B cell (primary cell): ENCODE measurements around the gene SLC15A4. TPM values are rescaled to one million over a fixed set of nuclear protein-coding genes. Genes with fewer than 3 reads are reported as not detected.

Source experiments
- ATAC-seq: fragments of 200-7000 bp; cut with Tn5 transposase; one replicate; pipeline ENCODE4 v1.10.0; 2021; ENCODE audit warnings: low read depth, mild to moderate bottlenecking, moderate number of reproducible peaks, moderate library complexity
- CTCF ChIA-PET: fragments of 350-600 bp; sonication (Branson Sonifier 250); formaldehyde crosslinking; loops from one replicate; lab custom pipeline; 2021; ENCODE audit warnings: antibody characterized with exemption, inconsistent platforms; lab: Charles Lee
- POLR2A ChIA-PET: fragments of 350-600 bp; sonication (Branson Sonifier 250); formaldehyde crosslinking; loops from one replicate; lab custom pipeline; 2021; ENCODE audit warnings: antibody characterized with exemption; lab: Charles Lee
- DNase-seq: peaks from one replicate; pipeline ENCODE4 v3.0.0; 2013
- H2AFZ ChIP-seq: 2 replicates; pipeline ENCODE4 v1.6.1; 2012; ENCODE audit warnings: mild to moderate bottlenecking, low read depth, low read length; ENCODE audit not compliant: insufficient read depth, poor library complexity, severe bottlenecking
- H3K27ac ChIP-seq, 2 donors: 1 replicate in 1 of 2; 2 replicates in 1 of 2; pipeline ENCODE4 v1.5.1; 2012 to 2013; ENCODE audit warnings: low read length in 2 of 2, mild to moderate bottlenecking in 2 of 2, moderate library complexity in 1 of 2
- H3K27me3 ChIP-seq, 4 experiments: fragments of 200-600 bp in 1 of 4; sonication (generic) in 1 of 4; replicated peaks in 1 of 4; 1 replicate in 2 of 4; 2 replicates in 2 of 4; pipeline versions ENCODE4 v1.6.1 to v1.7.0; 2013 to 2016; ENCODE audit warnings: low read length in 3 of 4, mild to moderate bottlenecking in 2 of 4, mixed read lengths in 1 of 4, moderate library complexity in 1 of 4; ENCODE audit not compliant: insufficient read depth in 4 of 4, control insufficient read depth in 3 of 4; ENCODE audit errors: control extremely low read depth in 1 of 4
- H3K36me3 ChIP-seq, 2 experiments: replicated peaks in 1 of 2; 1 replicate in 1 of 2; 2 replicates in 1 of 2; pipeline versions ENCODE4 v1.6.1 to v1.7.1; 2013; ENCODE audit warnings: low read length in 1 of 2; ENCODE audit not compliant: insufficient read depth in 2 of 2, control insufficient read depth in 1 of 2; ENCODE audit errors: control extremely low read depth in 1 of 2, extremely low read depth in 1 of 2
- H3K4me1 ChIP-seq, 2 donors: fragments of 200-600 bp in 1 of 2; sonication (generic) in 1 of 2; 1 replicate in 1 of 2; 2 replicates in 1 of 2; pipeline versions ENCODE4 v1.5.1 to v1.6.1; 2013 to 2017; ENCODE audit warnings: low read length in 2 of 2; ENCODE audit not compliant: control insufficient read depth in 2 of 2, insufficient read depth in 2 of 2
- H3K4me2 ChIP-seq: replicated peaks from 2 replicates; pipeline ENCODE3; 2012; ENCODE audit warnings: mild to moderate bottlenecking, low read depth, low read length; ENCODE audit not compliant: poor library complexity, severe bottlenecking
- H3K4me3 ChIP-seq, 5 experiments: fragments of 200-600 bp in 1 of 5; sonication (generic) in 1 of 5; 1 replicate in 3 of 5; 2 replicates in 2 of 5; pipeline versions ENCODE4 v1.5.1 to v1.7.0; 2011 to 2016; ENCODE audit warnings: low read length in 4 of 5, mild to moderate bottlenecking in 4 of 5, low read depth in 2 of 5, control low read depth in 1 of 5, moderate library complexity in 1 of 5; ENCODE audit not compliant: insufficient read depth in 1 of 5; ENCODE audit errors: control extremely low read depth in 1 of 5, extremely low read depth in 1 of 5
- H3K79me2 ChIP-seq: fragments of 200-600 bp; sonication (generic); one replicate; pipeline ENCODE4 v1.6.0; 2016; ENCODE audit warnings: low read length; ENCODE audit not compliant: control insufficient read depth, insufficient read depth
- H3K9ac ChIP-seq: fragments of 200-600 bp; sonication (generic); 2 replicates; pipeline ENCODE4 v1.6.1; 2017; ENCODE audit warnings: mild to moderate bottlenecking, low read length, moderate library complexity
- H3K9me3 ChIP-seq, 3 donors: one replicate each; pipeline versions ENCODE4 v1.6.1 to v1.7.1; 2013; ENCODE audit warnings: low read length in 2 of 3; ENCODE audit not compliant: control insufficient read depth in 2 of 3, insufficient read depth in 1 of 3; ENCODE audit errors: control extremely low read depth in 1 of 3
- H4K20me1 ChIP-seq: 2 replicates; pipeline ENCODE4 v1.6.0; 2012; ENCODE audit warnings: mild to moderate bottlenecking, low read length; ENCODE audit not compliant: insufficient read depth, control insufficient read depth, poor library complexity, severe bottlenecking
- H3K27ac Mint-ChIP-seq: one replicate; pipeline ENCODE4 v1.8.0; 2021; ENCODE audit warnings: mixed read lengths
- H3K27me3 Mint-ChIP-seq: one replicate; pipeline ENCODE4 v1.8.0; 2021; ENCODE audit warnings: mixed read lengths
- H3K4me1 Mint-ChIP-seq: one replicate; pipeline ENCODE4 v1.8.0; 2021; ENCODE audit warnings: mixed read lengths
- H3K4me3 Mint-ChIP-seq: one replicate; pipeline ENCODE4 v1.8.0; 2021; ENCODE audit warnings: mixed read lengths
- H3K9me3 Mint-ChIP-seq: one replicate; pipeline ENCODE4 v1.8.0; 2022; ENCODE audit warnings: mixed read lengths; ENCODE audit not compliant: insufficient read depth
- EZH2 ChIP-seq: IDR thresholded peaks from 2 replicates; pipeline ENCODE4 v1.6.1; 2012; ENCODE audit warnings: borderline replicate concordance, low read depth, mild to moderate bottlenecking, moderate library complexity, low read length; ENCODE audit not compliant: insufficient read depth, poor library complexity, severe bottlenecking
- WGBS: methylation state at CpG from one replicate; pipeline ENCODE4 v1.1.5; 2013; ENCODE audit warnings: missing lambda C conversion rate; ENCODE audit not compliant: insufficient coverage; 5-methylcytosine and 5-hydroxymethylcytosine counted together
- intact Hi-C: fragments of 100-400 bp; cut with micrococcal nuclease; formaldehyde crosslinking; loops from one replicate; pipeline ENCODE4 v1.10.0; 2022
- polyA plus RNA-seq: library from polyadenylated mRNA; depleted of rRNA; stranded (reverse); fragments of >200 nt; gene quantifications from 2 replicates; pipeline ENCODE4 v1.2.3, GENCODE V29; 2012
- total RNA-seq, 2 donors: library from RNA; stranded (reverse); fragments of 120-200 nt in 1 of 2; gene quantifications; 1 replicate in 1 of 2; 2 replicates in 1 of 2; pipeline versions ENCODE4 v1.2.3 to v1.2.4, GENCODE V29; 2013 to 2022
- TF ChIP-seq, protein P1 (sequence below): fragments of 200-600 bp; IDR thresholded peaks from one replicate; pipeline ENCODE4 v1.8.0; 2022; ENCODE audit warnings: antibody characterized with exemption, mild to moderate bottlenecking

The SLC15A4 gene
- total and polyA plus RNA-seq, 2 donors (not counting 1 experiment from before 2014, with no cell fraction given) = 48.9 to 67.2 TPM

DNA sequence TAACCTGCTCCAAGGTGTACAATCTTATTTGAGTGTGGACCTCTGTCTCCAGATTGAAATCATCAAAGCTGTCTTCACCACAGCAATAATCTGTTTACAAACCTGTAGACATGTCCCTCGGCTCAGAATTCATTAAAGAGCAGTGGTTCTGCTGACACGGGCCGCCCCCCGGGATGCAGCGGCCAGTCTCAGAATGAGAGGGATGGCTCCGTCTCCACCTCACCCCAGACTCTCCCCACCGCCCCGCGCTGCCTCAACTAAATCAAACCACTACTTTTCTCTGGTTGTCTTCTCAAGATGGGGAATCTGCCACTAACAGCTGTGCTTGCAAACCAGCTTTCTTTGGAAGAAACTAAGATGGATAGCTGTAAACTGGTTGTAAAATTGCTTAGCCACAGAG is 56.2 kb downstream of the SLC15A4 start:
- intact Hi-C loops = no loop called here
- H3K27ac ChIP-seq = no peak overlapping the region
- no peaks in the 10 kb centered on the region for H3K36me3 ChIP-seq
- DNase-seq = no peak
- H3K4me1 ChIP-seq = no peaks in the 10 kb centered on the region
- H2AFZ ChIP-seq = no peak overlapping the region
- Mint-ChIP-seq H3K27me3 (peaks cover 29% of the 10 kb centered on the region), H3K9me3 (no peaks in the 10 kb centered on the region), H3K4me1 (no peaks in the 10 kb centered on the region), H3K4me3 (no peak overlapping the region), H3K27ac (no peak overlapping the region)
- TF ChIP-seq EZH2 = no peak
- TF ChIP-seq, protein P1, sequence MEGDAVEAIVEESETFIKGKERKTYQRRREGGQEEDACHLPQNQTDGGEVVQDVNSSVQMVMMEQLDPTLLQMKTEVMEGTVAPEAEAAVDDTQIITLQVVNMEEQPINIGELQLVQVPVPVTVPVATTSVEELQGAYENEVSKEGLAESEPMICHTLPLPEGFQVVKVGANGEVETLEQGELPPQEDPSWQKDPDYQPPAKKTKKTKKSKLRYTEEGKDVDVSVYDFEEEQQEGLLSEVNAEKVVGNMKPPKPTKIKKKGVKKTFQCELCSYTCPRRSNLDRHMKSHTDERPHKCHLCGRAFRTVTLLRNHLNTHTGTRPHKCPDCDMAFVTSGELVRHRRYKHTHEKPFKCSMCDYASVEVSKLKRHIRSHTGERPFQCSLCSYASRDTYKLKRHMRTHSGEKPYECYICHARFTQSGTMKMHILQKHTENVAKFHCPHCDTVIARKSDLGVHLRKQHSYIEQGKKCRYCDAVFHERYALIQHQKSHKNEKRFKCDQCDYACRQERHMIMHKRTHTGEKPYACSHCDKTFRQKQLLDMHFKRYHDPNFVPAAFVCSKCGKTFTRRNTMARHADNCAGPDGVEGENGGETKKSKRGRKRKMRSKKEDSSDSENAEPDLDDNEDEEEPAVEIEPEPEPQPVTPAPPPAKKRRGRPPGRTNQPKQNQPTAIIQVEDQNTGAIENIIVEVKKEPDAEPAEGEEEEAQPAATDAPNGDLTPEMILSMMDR = no peak
- H3K4me2 ChIP-seq = no peak overlapping the region
- 42% methylated on average over 5 of the region's 9 CpGs for WGBS
- H3K9ac ChIP-seq = no peak overlapping the region
- no peaks in the 10 kb centered on the region for H3K79me2 ChIP-seq
- peaks cover 0 to 6% (median 0%) of the 10 kb centered on the region in 3 donors for H3K9me3 ChIP-seq
- no peaks in the 10 kb centered on the region for H4K20me1 ChIP-seq
- CTCF ChIA-PET = no interaction called here
- ATAC-seq = no peak
- no peak overlapping the region for H3K4me3 ChIP-seq
- POLR2A ChIA-PET = no interaction called here
- peaks cover 0 to 11% (median 0%) of the 10 kb centered on the region in 4 experiments for H3K27me3 ChIP-seq

DNA sequence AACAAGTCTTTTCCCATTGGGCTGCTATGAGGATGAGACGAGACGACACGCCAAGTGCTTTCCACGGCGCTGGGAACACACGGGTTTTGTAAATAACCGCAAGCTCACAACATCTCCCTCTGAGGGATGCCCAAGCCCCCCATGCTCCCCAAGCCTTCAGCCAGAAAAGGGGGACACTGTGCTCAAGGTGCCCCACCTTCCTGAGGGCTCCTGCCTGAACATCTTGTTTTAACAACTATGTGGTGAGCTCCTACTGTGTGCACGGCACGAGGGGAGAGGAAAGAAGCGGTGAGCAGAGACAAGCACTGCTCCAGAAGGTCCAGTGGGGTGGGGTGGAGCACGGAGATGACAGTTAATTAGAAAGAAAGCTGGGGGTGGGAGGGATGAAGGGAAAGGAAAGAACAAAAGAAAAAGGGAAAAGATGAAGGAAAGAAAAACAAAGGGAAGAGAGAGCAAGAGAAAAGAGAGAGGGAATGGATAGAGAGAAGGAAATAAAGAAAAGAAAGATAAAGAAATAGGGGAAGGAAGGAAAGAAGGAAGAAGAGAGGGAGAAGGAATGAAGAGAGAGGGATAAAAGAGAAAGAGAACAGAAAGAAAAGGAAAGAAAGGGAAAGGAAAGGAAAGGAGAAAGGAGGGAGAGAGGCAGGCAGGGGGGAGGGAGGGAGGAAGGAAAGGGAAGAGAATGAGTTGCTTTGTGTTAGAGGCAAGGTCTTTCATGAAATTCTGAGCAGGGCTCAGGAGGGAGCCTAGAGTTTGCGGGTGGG is 56.8 kb downstream of the SLC15A4 start:
- TF ChIP-seq EZH2 = no peak
- no peak for DNase-seq

More for the DNA sequence above, 56.8 kb downstream of the SLC15A4 start:
- Mint-ChIP-seq H3K27ac (no peak overlapping the region), H3K9me3 (no peaks in the 10 kb centered on the region), H3K27me3 (peaks cover 34% of the 10 kb centered on the region), H3K4me3 (no peak overlapping the region), H3K4me1 (no peaks in the 10 kb centered on the region)
- H3K9me3 ChIP-seq = peaks cover 0 to 6% (median 0%) of the 10 kb centered on the region in 3 donors
- ATAC-seq = no peak
- ChIA-PET CTCF (no interaction called here), POLR2A (no interaction called here)
- no peaks in the 10 kb centered on the region for H4K20me1 ChIP-seq
- intact Hi-C loops = no loop called here
- H3K9ac ChIP-seq = no peak overlapping the region
- WGBS = 66% methylated on average over 12 of the region's 12 CpGs
- H2AFZ ChIP-seq = no peak overlapping the region
- H3K27ac ChIP-seq = no peak overlapping the region
- H3K27me3 ChIP-seq = peaks cover 0 to 11% (median 0%) of the 10 kb centered on the region in 4 experiments
- H3K4me1 ChIP-seq = no peaks in the 10 kb centered on the region
- no peaks in the 10 kb centered on the region for H3K36me3 ChIP-seq
- no peaks in the 10 kb centered on the region for H3K79me2 ChIP-seq
- no peak overlapping the region for H3K4me3 ChIP-seq
- H3K4me2 ChIP-seq = no peak overlapping the region
